Upper lobe of left lung (tissue), 6 donors: ENCODE results near the gene GDF2. TPM values are rescaled to one million over a fixed set of nuclear protein-coding genes. Genes with fewer than 3 reads are reported as not detected.

ENCODE experiments used
- ATAC-seq, 2 donors: fragments of 200-7000 bp; cut with Tn5 transposase; one replicate each; pipeline ENCODE4 v1.9.1; 2022; ENCODE audit warnings: mild to moderate bottlenecking in 2 of 2, moderate library complexity in 2 of 2; ENCODE audit not compliant: low FRiP score in 2 of 2
- DNase-seq, 2 donors: peaks; one replicate each; pipeline ENCODE4 v3.0.0-alpha.2; 2019 to 2020
- H3K27ac ChIP-seq, 4 donors: fragments of 200-600 bp; sonication (generic); one replicate each; pipeline ENCODE4 v1.5.1; 2016 to 2019
- H3K27me3 ChIP-seq, 4 donors: fragments of 200-600 bp; sonication (generic); one replicate each; pipeline ENCODE4 v1.5.1; 2017 to 2019
- H3K36me3 ChIP-seq, 4 donors: fragments of 200-600 bp; sonication (generic); one replicate each; pipeline ENCODE4 v1.5.1; 2016 to 2019
- H3K4me1 ChIP-seq, 4 donors: fragments of 200-600 bp; sonication (generic); one replicate each; pipeline ENCODE4 v1.5.1; 2018 to 2019
- H3K4me3 ChIP-seq, 4 donors: fragments of 200-600 bp; sonication (generic); one replicate each; pipeline ENCODE4 v1.5.1; 2017 to 2019; ENCODE audit warnings: mild to moderate bottlenecking in 2 of 4, moderate library complexity in 1 of 4
- H3K9me3 ChIP-seq, 4 donors: fragments of 200-600 bp; sonication (generic); one replicate each; pipeline ENCODE4 v1.5.1; 2018 to 2019
- CTCF ChIP-seq, 6 experiments: fragments of 450-650 bp in 4 of 6; fragments of 200-600 bp in 2 of 6; sonication (generic) in 2 of 6; IDR thresholded peaks; one replicate each; pipeline ENCODE4 v1.5.1; 2016 to 2019; ENCODE audit warnings: antibody characterized with exemption in 6 of 6
- EP300 ChIP-seq, 4 donors: sonication (generic); formaldehyde crosslinking; IDR thresholded peaks; one replicate each; pipeline ENCODE4 v1.5.1; 2017; ENCODE audit warnings: antibody characterized with exemption in 4 of 4, control low read depth in 2 of 4
- POLR2A ChIP-seq, 4 donors: fragments of 450-650 bp; IDR thresholded peaks; one replicate each; pipeline ENCODE4 v1.5.1; 2016 to 2017; ENCODE audit warnings: antibody characterized with exemption in 4 of 4, mild to moderate bottlenecking in 2 of 4
- POLR2AphosphoS5 ChIP-seq, 2 donors: sonication (generic); formaldehyde crosslinking; IDR thresholded peaks; one replicate each; pipeline ENCODE4 v1.5.1; 2017; ENCODE audit warnings: antibody characterized with exemption in 2 of 2
- WGBS, 2 donors: methylation state at CpG; one replicate each; pipeline ENCODE4 v1.1.5; 2017 to 2018; 5-methylcytosine and 5-hydroxymethylcytosine counted together
- total RNA-seq, 6 donors: library from RNA; depleted of rRNA in 4 of 6; stranded (reverse); fragments of >200 nt in 4 of 6; gene quantifications; one replicate each; pipeline versions ENCODE4 v1.1.0 to v1.2.1, GENCODE V29; 2016 to 2021
- donor health status: DM: no; HTN: no; CAD: no; lungs with moderate emphysema.
- donor health status: DM: no; HTN: yes; CAD: no; lungs with severe emphysema.

Gene GDF2
- total RNA-seq, result not detected

DNA sequence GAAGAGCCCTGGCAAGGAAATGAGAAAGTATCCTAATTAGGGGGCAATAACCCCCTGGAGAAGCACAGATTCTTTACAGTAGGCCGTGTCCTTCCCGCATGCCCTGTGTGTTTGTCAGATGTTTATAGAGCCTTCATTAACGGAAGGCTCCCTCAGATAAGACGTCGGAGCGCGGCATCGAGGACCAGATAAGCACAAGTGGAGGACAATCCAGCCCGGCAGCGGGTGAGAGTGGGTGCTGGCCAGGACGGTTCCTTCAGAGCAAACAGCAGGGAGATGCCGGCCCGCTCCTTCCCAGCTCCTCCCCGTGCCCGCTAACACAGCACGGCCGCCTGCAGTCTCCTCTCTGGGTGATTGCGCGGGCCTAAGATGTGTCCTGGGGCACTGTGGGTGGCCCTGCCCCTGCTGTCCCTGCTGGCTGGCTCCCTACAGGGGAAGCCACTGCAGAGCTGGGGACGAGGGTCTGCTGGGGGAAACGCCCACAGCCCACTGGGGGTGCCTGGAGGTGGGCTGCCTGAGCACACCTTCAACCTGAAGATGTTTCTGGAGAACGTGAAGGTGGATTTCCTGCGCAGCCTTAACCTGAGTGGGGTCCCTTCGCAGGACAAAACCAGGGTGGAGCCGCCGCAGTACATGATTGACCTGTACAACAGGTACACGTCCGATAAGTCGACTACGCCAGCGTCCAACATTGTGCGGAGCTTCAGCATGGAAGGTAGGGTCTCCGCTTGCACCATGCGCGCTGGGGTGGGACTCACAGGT lies at the start of gene GDF2:
Gene GDF2, plus strand, starts transcription at position 155 of the 762 bp plus-strand sequence. Its CDS starts 215 bp downstream, at position 370.
- no peak for ATAC-seq
- H3K4me1 ChIP-seq, result no peaks in the 10 kb centered on the region
- WGBS, 2 donors, result 67 to 75% methylated on average over 22 to 35 of the region's 35 CpGs
- no peak within 1 kb of the TSS for H3K27ac ChIP-seq
- H3K27me3 ChIP-seq, result no peaks in the 10 kb centered on the region
- no peak within 1 kb of the TSS for H3K4me3 ChIP-seq
- H3K9me3 ChIP-seq, result no peaks in the 10 kb centered on the region
- no peak for DNase-seq
- TF ChIP-seq POLR2A (IDR thresholded peaks at IDR 0.05) (no peak), EP300 (IDR thresholded peaks at IDR 0.05) (no peak), POLR2AphosphoS5 (IDR thresholded peaks at IDR 0.05) (no peak), CTCF (IDR thresholded peaks at IDR 0.05) (no peak)
- no peaks in the 10 kb centered on the region for H3K36me3 ChIP-seq

DNA sequence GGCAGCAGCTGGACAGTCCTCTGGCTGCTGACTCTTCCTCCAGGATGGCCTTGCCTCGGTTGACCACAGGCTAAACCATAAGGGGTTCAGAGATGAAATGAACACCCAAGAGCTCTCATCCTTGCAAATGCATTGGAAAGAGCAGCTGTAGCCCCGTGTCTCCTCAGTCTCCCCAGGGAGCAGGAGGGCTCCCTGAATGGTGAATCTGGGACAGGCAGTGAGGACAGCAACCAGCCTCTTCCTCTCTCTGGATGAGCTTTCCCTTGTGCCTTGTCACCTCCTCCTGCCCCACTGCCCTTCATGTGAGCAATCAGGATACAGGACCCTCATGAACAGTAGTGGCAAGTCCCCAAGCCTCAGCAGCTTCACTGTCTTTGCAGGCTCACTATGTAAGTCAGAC lies 46.2 kb upstream of the GDF2 start:
- no peak for ATAC-seq
- peaks cover 0 to 3% (median 0%) of the 10 kb centered on the region in 4 donors for H3K9me3 ChIP-seq
- no peaks in the 10 kb centered on the region for H3K4me1 ChIP-seq
- no peak overlapping the region for H3K27ac ChIP-seq
- no peak overlapping the region for H3K4me3 ChIP-seq
- DNase-seq, result no peak
- no peaks in the 10 kb centered on the region for H3K27me3 ChIP-seq
- WGBS, 2 donors, result 73 to 93% methylated on average over 2 of the region's 2 CpGs
- H3K36me3 ChIP-seq, result no peaks in the 10 kb centered on the region
- TF ChIP-seq EP300 (IDR thresholded peaks at IDR 0.05) (no peak), POLR2A (IDR thresholded peaks at IDR 0.05) (no peak), CTCF (IDR thresholded peaks at IDR 0.05) (no peak), POLR2AphosphoS5 (IDR thresholded peaks at IDR 0.05) (no peak)

- no peaks in the 10 kb centered on the region for H3K36me3 ChIP-seq
- H3K27me3 ChIP-seq, result no peaks in the 10 kb centered on the region
- no peaks in the 10 kb centered on the region for H3K4me1 ChIP-seq
- TF ChIP-seq CTCF (IDR thresholded peaks at IDR 0.05) (no peak), POLR2AphosphoS5 (IDR thresholded peaks at IDR 0.05) (no peak), POLR2A (IDR thresholded peaks at IDR 0.05) (no peak), EP300 (IDR thresholded peaks at IDR 0.05) (no peak)
- H3K9me3 ChIP-seq, result peaks cover 0 to 3% (median 0%) of the 10 kb centered on the region in 4 donors
- ATAC-seq (no peak), DNase-seq (no peak)
- no peak overlapping the region for H3K27ac ChIP-seq
- H3K4me3 ChIP-seq, result no peak overlapping the region
- 86 to 87% methylated on average over 11 of the region's 11 CpGs for WGBS, 2 donors
Measured at GRCh38 chr10:47276576-47277351, 45.5 kb upstream of the GDF2 start.

DNA sequence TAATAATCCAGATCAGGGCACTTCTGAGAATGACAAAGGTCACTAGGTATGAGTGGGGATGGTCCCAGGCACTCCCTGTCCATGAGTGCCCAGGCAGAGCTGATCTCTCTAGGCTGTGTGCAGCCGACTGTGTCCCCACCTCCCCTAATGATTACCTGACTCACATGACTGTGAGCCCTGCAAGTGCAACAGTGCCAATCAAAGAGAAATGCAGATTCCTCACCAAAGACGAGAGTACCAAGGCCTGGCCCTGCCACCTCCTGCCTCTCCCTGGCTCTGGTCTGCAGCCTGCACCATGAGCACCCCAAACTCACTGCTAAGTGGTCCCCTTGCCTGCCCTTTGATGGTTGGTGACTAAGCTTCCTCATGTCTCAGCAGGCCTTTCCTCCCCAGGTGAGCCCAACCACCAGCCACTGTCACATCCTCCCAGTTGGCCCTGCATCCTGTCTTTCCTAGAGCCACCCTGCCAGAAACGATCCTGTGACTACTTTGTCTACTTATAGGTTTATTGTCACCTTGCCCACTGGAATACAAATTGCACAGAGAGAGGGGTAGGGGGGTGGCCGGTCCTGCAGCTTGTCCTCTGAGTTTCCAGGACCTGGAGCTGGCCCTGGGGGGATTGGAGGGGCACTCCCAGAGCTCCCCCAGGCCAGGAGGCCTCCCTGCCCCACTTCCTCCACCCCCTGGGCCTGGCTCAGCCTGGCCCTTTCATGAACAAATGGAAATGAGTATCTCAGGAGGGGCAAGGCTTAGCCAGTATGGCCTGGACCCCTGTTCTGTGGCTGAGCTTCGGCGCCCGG lies 44.7 kb upstream of the GDF2 start:
- WGBS, 2 donors, result 70 to 74% methylated on average over 5 to 7 of the region's 7 CpGs
- Histone ChIP-seq H3K4me3 (no peak overlapping the region), H3K36me3 (no peaks in the 10 kb centered on the region), H3K4me1 (no peaks in the 10 kb centered on the region), H3K27me3 (no peaks in the 10 kb centered on the region), H3K9me3 (peaks cover 0 to 3% (median 0%) of the 10 kb centered on the region in 4 donors), H3K27ac (no peak overlapping the region)
- ATAC-seq (no peak), DNase-seq (no peak)
- TF ChIP-seq EP300 (IDR thresholded peaks at IDR 0.05) (no peak), POLR2AphosphoS5 (IDR thresholded peaks at IDR 0.05) (no peak), POLR2A (IDR thresholded peaks at IDR 0.05) (no peak), CTCF (IDR thresholded peaks at IDR 0.05) (no peak)
